HG03097 (cell line): ENCODE data around the gene NDUFA13.

Source experiments
- ATAC-seq: cut with Tn5 transposase; IDR thresholded peaks from one replicate; pipeline ENCODE4 v1.9.1; 2021; ENCODE audit not compliant: unreplicated experiment, low FRiP score

Gene NDUFA13

DNA sequence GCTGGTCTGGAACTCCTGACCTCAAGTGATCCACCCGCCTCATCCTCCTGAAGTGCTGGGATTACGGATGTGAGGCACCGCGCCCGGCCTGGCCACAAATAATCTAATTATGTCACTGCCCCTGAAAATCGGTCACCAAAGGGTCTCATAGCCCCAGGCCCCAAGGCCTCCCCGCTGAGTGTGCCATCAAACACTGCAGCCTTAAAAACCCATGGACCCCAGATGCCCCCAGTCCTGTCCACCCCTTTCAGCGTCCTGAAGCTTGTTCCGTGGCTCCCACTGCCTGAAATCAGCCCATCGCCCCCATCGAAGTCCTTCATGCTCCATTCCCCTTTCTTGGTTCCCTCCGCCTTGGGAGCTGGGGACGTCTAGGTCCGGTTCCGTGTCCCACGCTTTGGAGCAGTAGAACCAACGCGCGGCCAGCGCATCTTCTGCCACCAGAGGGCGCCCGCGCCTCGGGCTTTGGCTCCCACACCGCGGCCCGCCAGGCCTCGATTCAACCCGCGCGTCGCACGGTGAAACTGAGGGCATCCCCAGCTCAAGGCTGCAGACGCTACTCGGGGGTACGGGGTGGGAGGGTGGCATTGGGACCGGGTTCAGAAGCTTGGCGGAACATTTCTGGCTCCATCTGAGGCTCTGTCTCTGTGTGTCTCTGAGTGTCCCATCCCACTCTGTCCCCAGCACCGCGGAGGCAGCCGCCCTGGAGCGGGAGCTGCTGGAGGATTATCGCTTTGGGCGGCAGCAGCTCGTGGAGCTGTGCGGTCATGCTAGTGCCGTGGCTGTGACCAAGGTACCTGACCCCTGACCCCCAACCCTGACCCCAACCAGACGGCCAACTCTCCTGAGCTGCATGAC lies 16.2 kb downstream of the NDUFA13 start:
- ATAC-seq, result no peak

DNA sequence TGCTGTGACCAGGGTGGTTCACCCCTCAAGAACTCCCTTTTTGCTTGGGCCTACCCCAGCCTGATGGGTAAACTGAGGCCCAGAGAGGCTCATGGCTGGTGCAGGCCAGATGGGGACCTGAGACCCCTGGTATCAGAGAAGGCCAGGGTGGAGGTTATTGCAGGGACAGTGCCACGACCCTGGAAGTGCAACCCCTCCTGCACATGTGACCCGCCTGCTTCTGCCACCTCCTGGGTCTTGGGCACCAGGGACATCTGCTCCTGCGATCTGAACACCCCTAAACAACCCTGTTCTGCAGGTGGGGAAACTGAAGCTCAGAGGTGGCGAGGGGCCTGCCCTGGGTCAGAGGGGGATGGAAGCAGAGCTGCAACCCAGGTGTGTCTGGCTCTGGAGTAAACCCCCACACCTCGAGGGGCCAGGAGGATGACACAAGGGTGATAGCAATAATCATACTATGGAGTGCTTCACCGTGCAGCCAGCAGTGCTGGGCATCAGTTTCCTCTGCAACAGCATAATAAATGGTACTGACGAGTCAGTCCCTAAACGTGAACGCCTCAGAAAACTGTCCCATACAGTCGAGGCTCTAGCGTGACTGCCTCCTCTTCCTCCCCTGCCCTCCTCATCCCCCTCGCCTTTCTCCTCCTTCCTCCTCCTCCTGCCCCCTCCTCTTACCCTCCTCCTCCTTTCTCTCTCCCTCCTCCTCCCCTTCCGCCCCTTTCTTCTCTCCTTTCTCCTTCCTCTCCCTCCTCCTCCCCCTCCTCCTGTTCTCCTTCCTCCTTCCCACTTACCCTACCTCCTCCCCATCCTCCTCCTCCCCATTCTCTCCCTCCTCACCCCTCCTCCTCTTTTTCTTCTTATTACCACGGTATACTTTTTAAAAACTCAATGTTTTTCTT lies 17.0 kb downstream of the NDUFA13 start:
- ATAC-seq, result no peak

DNA sequence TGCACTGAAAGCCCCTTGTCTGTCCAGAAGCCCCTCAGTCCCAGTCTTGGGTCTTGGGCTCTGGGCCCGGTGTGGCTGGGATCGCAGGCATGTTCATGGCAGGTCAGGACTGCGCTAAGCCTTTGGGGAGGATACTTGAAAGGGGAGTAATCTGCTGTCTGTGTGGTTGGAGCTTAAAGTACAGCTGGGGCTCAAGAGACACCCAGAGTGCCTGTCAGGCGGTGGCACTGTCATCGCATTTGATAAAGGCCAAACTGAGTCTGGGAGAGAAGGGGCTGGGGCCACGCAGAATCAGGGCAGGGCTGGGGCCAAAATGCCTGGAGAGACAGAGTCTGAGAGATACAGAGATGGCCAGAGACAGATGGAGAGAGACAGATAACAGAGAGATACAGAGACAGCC lies 17.8 kb downstream of the NDUFA13 start:
- ATAC-seq, result no peak

DNA sequence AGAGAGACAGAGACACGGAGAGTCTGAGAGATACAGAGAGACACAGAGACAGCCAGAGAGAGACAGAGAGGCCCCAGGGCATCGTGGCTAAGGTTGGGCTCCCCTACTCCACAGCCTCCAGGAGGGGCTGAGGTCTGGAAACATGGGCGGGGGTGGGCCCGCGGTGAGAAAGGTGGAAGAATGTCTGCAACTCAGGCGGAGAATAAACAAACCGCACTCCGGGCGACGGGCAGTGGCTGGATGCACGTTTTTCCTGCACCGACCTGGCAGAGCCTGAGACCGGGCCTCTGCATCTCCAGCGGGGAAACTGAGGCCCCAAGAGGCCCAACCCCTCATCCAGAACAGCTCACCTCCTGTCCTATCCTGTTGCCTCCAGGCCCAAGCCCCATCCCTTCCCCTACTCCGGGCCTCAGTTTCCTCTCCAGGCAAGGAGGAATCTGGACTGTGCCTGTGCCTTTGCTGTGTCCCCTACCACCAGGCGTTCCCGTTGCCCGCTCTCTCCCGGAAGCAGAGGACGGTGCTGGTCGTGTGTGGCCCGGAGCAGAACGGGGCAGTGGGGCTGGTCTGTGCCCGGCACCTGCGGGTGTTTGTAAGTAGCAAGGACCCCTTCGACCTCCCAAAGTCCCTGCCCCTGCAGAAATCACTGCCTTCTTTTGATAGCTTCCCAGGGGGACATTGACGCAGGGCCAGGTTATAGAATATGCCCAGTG lies 18.7 kb downstream of the NDUFA13 start:
- ATAC-seq, result no peak

DNA sequence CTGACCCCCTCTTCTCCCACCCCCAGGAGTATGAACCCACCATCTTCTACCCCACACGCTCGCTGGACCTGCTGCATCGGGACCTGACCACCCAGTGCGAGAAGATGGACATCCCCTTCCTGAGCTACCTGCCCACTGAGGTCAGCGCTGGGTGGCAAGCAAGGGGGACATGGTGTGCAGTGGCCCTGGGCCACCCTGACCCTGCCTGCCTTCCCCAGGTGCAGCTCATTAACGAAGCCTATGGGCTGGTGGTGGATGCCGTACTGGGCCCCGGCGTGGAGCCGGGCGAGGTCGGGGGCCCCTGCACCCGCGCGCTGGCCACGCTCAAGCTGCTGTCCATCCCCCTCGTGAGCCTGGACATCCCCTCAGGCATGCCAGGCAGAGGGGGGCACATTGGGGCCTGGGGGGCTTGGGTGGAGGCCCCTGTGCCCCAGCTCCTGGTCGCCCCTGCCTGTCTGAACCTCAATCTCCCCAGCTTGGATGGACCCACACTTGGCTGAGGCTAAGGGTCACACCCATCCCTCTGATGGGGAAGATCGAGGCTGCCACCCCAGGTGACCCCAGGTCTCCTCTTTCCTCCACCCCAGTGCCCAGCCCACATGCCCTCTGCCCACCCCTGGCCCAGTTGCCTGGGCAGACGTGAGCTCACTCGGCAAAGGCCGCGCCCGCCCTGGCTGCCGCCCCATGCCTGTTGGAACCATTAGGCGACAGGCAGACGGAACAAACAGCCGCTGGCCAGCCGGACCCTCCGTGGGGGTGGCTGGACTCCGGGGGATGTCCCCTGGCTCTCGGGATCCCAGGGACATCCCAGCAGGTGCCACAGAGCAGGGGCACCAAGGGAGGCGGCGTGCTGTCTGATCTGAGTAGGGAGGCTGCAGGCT lies 19.5 kb downstream of the NDUFA13 start:
- ATAC-seq, result no peak

DNA sequence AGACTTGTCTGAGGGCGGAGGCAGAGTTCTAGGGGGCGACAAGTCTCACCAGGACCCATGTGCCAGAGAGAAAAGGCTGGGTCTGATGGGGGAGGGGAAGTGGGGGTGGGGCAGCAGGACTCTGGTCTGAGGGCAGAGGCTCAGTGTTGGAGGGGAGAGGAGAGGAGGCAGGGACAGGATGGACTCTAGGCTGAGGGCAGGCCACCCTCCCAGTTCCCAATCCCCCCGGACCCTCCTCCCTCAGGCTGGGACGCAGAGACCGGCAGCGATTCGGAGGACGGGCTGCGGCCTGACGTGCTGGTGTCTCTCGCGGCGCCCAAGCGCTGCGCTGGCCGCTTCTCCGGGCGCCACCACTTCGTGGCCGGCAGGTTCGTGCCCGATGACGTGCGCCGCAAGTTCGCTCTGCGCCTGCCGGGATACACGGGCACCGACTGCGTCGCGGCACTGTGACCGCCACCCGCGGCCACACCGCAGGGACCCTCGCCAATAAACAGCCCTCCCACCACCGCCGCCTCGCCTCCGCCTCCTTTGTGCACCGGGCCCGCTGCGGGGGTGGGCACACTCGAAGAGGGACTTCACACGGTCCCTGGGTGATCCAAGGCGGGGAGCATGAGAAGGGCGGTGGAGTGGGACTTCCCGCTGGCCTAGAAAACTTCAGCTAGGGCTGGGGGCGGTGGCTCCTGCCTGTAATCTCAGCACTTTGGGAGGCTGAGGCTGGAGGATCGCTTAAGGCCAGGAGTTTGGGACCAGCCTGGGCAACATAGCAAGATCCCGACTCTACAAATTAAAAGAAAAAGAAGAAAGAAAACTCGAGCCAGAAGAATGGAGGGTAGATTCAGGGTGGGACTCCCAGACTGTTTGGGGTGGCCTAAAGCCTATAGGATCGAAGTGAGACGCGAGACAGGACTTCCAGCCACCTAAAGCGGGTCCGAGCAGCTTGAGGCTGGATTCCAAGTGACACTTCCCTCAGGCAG lies 21.3 kb downstream of the NDUFA13 start:
- no peak for ATAC-seq

DNA sequence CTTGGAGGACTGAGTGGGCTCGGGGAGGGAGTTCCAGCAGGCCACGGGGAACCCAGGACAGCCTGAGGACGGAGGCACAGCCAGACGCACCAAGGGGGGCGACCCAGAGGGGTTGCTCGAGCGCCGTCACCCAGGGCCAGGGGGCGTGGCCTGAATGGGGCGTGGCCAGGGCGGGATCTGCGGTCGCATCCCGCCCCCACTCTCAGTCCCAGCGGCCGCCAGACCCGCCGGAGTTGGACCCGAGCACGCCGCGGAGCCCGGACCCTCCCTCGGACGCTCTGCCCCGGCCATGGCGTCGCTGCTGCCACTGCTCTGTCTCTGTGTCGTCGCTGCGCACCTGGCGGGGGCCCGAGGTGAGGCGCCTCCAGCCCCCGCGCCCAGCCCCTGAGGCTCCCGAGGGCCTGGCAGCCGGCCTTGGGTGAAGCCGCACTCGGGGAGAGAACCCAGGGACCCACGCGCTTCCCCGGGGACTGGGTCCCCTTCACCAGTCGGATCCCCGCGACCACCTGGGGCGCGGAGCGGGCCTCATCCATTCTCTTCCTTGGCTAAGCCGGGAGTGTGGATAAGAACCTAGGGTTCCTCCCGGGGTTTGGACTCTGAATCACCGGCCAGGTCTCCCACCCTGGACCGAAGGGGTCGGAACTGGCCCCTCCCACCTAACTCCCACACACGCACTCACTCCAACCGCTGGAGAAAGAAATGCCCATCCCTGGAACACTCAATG lies 22.2 kb downstream of the NDUFA13 start, which contains the start of gene CILP2:
CILP2 (plus strand) TSS at position 205 of the 724 bp plus-strand sequence; CDS start at position 290, 85 bp downstream.
- no peak for ATAC-seq

DNA sequence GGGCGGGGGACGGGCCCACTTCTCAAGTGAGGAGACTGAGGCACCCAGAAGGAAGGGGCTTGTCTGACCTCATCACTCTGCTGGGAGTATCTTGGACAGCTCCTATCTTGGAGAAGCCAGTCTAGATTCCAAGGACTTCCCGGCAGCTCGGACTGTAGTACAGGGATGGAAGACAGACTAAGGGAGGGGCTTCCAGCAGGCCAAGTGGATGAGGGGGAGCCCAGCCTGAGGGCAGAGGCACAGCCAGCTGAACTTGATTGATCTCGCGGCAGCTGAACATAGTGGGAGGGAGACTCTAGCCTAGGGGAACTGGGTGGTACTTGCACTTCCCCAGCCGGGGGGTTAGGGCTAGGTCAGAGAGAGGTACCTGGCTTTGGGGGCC lies 22.8 kb downstream of the NDUFA13 start:
- ATAC-seq, result no peak

DNA sequence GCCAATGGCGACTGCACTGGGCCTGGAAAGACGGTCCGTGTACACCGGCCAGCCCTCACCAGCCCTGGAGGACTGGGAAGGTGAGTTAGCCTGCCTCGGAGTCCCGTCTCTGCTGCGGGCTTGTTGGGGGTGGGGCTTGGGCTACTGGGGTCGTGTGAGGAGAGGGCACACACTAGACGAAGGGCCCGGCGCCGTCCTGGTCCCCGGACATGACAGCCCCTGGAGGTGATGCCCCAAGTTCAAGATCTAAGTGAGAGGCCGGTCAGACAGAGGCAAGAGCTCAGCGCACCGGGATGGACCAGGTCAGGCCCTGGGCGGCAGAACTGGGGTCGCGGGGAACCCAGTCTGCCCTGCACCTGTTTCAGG lies 23.7 kb downstream of the NDUFA13 start:
- ATAC-seq, result no peak

DNA sequence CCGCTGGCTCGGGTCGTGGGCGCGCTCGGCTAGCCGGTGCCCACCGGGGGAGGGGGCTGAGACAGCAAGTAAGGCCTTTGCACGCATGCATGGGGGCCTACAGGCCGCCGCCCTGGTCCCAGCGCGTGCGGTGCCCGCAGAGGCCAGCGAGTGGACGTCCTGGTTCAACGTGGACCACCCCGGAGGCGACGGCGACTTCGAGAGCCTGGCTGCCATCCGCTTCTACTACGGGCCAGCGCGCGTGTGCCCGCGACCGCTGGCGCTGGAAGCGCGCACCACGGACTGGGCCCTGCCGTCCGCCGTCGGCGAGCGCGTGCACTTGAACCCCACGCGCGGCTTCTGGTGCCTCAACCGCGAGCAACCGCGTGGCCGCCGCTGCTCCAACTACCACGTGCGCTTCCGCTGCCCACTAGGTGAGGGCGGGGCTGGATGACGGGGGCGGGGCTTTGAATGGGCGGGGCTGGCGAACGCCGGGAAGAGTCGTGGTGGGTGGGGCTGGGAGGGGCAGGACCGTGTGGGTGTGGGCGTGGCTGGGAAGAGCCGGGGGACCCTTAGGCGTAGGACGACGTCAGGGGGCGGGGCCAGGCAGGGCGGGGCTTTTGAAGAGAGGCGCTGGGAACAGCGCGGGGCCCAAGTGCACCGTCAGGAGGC lies 24.2 kb downstream of the NDUFA13 start:
- ATAC-seq, result no peak

DNA sequence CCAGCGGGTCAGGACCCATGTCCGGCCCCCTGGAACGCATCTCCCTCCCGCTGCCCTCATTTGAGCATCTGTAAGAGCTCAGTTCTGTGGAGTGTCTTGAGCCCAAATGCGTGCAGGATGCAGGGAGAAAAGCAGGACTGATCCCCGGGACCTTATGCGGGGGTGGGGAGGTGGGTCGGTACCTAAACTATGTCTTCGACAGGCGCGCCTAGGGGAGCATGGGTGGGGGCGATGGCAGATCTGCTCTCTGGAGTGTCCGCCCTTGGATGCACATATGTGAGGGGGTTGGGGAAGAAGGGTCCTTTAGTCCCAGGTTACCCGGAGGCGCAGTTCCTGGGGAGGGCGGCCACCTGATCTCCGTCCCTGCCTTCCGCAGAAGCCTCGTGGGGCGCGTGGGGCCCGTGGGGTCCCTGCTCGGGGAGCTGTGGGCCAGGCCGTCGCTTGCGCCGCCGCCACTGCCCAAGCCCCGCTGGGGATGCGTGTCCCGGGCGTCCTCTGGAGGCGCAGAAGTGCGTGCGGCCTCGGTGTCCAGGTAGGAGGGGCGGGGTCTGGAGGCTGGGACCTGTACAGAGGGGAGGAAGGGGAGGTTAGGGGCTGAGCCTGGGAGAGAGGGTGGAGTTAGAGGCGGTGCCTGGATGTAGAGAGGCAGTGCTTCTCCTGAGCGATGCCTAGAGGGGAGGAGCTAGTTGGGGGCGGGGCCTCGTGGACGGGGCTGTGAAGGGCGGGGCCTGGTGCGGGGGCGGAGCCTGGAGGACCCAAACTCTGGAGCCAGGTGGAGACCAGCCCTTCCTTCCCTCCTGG lies 24.9 kb downstream of the NDUFA13 start:
- no peak for ATAC-seq

DNA sequence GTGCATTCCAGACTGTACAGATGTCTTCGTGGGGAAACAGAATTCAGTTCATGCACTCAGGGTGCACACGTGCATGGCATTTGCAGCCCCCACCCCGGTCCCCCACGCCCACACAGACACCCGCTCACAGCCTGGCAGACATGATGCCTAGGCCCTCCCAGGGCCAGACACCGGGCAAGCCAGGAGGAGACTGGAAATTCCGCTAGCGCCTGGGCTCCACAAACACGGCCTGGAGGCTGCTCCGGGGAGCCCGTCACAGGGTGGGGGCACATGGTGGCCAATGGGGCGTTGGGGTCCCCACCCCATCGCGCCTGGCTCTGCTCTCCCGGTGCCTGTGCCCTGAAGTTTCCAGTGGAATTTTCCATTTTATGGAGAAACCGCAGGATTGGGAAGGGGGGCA lies 25.6 kb downstream of the NDUFA13 start:
- no peak for ATAC-seq

DNA sequence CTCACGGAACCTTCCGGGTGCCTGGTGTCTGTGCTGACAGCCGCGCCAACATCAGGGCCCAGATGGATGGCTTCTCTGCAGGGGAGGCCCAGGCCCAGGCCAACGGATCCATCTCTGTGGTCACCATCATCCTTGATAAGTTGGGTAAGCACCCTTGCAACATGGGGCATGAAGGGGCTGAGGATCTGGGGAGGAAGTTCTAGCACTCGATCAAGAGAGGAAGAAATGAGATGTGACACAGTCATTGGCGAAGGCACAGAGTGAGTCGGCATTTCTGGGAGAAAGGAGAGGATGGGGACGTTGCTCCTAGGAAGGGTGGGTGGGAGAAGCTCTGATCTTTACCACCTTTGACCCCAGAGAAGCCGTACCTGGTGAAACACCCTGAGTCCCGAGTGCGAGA lies 26.5 kb downstream of the NDUFA13 start:
- ATAC-seq, result no peak

DNA sequence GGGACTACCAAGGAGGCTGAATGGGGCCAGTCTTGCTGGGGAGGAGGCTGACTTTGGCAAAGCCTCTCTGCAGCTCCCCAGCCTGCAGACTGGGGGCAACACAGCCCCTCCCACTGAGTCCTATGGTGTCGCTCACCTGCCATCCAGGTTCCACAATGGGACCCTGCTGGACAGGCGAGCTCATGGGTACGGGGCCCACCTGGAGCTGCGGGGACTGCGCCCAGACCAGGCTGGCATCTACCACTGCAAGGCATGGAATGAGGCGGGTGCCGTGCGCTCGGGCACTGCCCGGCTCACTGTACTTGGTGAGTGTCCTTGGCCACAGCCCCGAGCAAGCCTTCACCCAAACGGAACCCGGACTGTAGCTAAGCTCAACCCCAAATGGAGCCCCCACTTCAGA lies 27.1 kb downstream of the NDUFA13 start:
- no peak for ATAC-seq

DNA sequence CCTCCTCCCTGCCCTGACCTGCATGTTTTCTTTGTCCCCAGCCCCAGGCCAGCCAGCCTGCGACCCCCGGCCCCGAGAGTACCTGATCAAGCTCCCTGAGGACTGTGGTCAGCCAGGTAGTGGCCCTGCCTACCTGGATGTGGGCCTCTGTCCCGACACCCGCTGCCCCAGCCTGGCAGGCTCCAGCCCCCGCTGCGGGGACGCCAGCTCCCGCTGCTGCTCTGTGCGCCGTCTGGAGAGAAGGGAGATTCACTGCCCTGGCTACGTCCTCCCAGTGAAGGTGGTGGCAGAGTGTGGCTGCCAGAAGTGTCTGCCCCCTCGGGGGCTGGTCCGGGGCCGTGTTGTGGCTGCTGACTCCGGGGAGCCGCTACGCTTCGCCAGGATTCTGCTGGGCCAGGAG lies 27.6 kb downstream of the NDUFA13 start:
- no peak for ATAC-seq

DNA sequence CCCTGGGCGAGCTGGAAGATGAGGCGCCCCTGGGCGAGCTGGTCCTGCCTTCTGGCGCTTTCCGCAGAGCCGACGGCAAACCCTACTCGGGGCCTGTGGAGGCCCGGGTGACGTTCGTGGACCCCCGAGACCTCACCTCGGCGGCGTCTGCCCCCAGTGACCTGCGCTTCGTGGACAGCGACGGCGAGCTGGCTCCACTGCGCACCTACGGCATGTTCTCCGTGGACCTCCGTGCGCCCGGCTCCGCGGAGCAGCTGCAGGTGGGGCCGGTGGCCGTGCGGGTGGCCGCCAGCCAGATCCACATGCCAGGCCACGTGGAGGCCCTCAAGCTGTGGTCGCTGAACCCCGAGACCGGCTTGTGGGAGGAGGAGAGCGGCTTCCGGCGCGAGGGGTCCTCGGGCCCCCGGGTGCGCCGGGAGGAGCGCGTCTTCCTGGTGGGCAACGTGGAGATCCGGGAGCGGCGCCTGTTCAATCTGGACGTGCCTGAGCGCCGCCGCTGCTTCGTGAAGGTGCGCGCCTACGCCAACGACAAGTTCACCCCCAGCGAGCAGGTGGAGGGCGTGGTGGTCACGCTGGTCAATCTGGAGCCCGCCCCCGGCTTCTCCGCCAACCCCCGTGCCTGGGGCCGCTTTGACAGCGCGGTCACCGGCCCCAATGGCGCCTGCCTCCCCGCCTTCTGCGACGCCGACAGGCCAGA lies 28.4 kb downstream of the NDUFA13 start:
- ATAC-seq, result no peak
